WTC11 (cell line): Measurements from ENCODE around the gene OR6C76. TPM values are rescaled to one million over a fixed set of nuclear protein-coding genes. Genes with fewer than 3 reads are reported as not detected.

Experiments used
- ATAC-seq: fragments of 200-7000 bp; cut with Tn5 transposase; 2 replicates; pipeline ENCODE4 v1.10.0; 2021; ENCODE audit warnings: mild to moderate bottlenecking, moderate library complexity
- CTCF ChIA-PET: fragments of 300-600 bp; sonication (Branson Sonifier 250); formaldehyde crosslinking; loops from one replicate; lab custom pipeline; 2021; ENCODE audit warnings: antibody characterized with exemption; lab: Charles Lee
- POLR2A ChIA-PET: fragments of 350-600 bp; sonication (Branson Sonifier 250); formaldehyde crosslinking; loops from one replicate; lab custom pipeline; 2021; ENCODE audit warnings: antibody characterized with exemption; lab: Charles Lee
- DNase-seq: peaks from one replicate; pipeline ENCODE4 v3.0.0; 2021; ENCODE audit warnings: low spot score
- H3K27ac Mint-ChIP-seq: 2 replicates; pipeline ENCODE4 v1.8.0; 2021; ENCODE audit warnings: mixed read lengths
- H3K27me3 Mint-ChIP-seq: 2 replicates; pipeline ENCODE4 v1.8.0; 2021; ENCODE audit warnings: low read depth, mild to moderate bottlenecking, moderate library complexity, mixed read lengths
- H3K36me3 Mint-ChIP-seq: 2 replicates; pipeline ENCODE4 v1.8.0; 2021; ENCODE audit warnings: mixed read lengths
- H3K4me1 Mint-ChIP-seq: 2 replicates; pipeline ENCODE4 v1.8.0; 2022; ENCODE audit warnings: mixed read lengths
- H3K4me3 Mint-ChIP-seq: 2 replicates; pipeline ENCODE4 v1.8.0; 2021; ENCODE audit warnings: mild to moderate bottlenecking, moderate library complexity, mixed read lengths
- H3K9me3 Mint-ChIP-seq: 2 replicates; pipeline ENCODE4 v1.8.0; 2021; ENCODE audit warnings: mixed read lengths
- ARID4B ChIP-seq: sonication (generic); formaldehyde crosslinking; IDR thresholded peaks from 2 replicates; pipeline ENCODE4 v1.8.0; 2023; ENCODE audit warnings: missing genetic modification reagents, mild to moderate bottlenecking, borderline replicate concordance
- CTCF ChIP-seq: fragments of 200-600 bp; IDR thresholded peaks from 2 replicates; pipeline ENCODE4 v1.8.0; 2022; ENCODE audit warnings: antibody characterized with exemption
- E2F5 ChIP-seq: sonication (generic); formaldehyde crosslinking; IDR thresholded peaks from 2 replicates; pipeline ENCODE4 v1.8.1; 2022; ENCODE audit warnings: mild to moderate bottlenecking, moderate library complexity, missing genetic modification reagents
- ELF4 ChIP-seq: sonication (generic); formaldehyde crosslinking; IDR thresholded peaks from 2 replicates; pipeline ENCODE4 v1.8.1; 2022; ENCODE audit warnings: low read depth, mild to moderate bottlenecking, moderate library complexity, missing genetic modification reagents
- ETV6 ChIP-seq: sonication (generic); formaldehyde crosslinking; IDR thresholded peaks from 2 replicates; pipeline ENCODE4 v1.8.1; 2022; ENCODE audit warnings: mild to moderate bottlenecking, missing genetic modification reagents
- IRF1 ChIP-seq: sonication (generic); formaldehyde crosslinking; IDR thresholded peaks from 2 replicates; pipeline ENCODE4 v1.8.0; 2023; ENCODE audit warnings: missing genetic modification reagents
- IRF2 ChIP-seq: sonication (generic); formaldehyde crosslinking; IDR thresholded peaks from 2 replicates; pipeline ENCODE4 v1.8.0; 2022; ENCODE audit warnings: low read depth, missing genetic modification reagents, borderline replicate concordance
- MXD4 ChIP-seq: fragments of 250-450 bp; sonication (Bioruptor Pico); IDR thresholded peaks from 2 replicates; pipeline ENCODE4 v1.8.0; 2021; ENCODE audit warnings: mild to moderate bottlenecking, moderate library complexity, borderline replicate concordance
- SOX15 ChIP-seq: fragments of 250-450 bp; sonication (Bioruptor Pico); IDR thresholded peaks from 2 replicates; pipeline ENCODE4 v1.9.0; 2021; ENCODE audit warnings: mild to moderate bottlenecking
- TCF7 ChIP-seq: sonication (generic); formaldehyde crosslinking; IDR thresholded peaks from 2 replicates; pipeline ENCODE4 v1.8.0; 2022; ENCODE audit warnings: mild to moderate bottlenecking, low read depth, missing genetic modification reagents, moderate library complexity
- ZNF232 ChIP-seq: sonication (generic); formaldehyde crosslinking; IDR thresholded peaks from 2 replicates; pipeline ENCODE4 v1.8.0; 2022; ENCODE audit warnings: mild to moderate bottlenecking, missing genetic modification reagents
- ZNF263 ChIP-seq: sonication (generic); formaldehyde crosslinking; IDR thresholded peaks from 2 replicates; pipeline ENCODE4 v1.8.1; 2022; ENCODE audit warnings: low read depth, mild to moderate bottlenecking, moderate library complexity, missing genetic modification reagents
- ZNF317 ChIP-seq: sonication (generic); formaldehyde crosslinking; IDR thresholded peaks from 2 replicates; pipeline ENCODE4 v1.8.1; 2023; ENCODE audit warnings: low read depth, mild to moderate bottlenecking, moderate library complexity, missing genetic modification reagents, borderline replicate concordance
- ZNF396 ChIP-seq: fragments of 250-450 bp; sonication (Bioruptor Pico); IDR thresholded peaks from 2 replicates; pipeline ENCODE4 v1.8.0; 2021; ENCODE audit warnings: mild to moderate bottlenecking, moderate library complexity, borderline replicate concordance
- total RNA-seq: library from RNA; stranded (reverse); gene quantifications from 3 replicates; pipeline ENCODE4 v1.2.3, GENCODE V29; 2021
- TF ChIP-seq, protein P1 (sequence below): sonication (generic); formaldehyde crosslinking; IDR thresholded peaks from 2 replicates; pipeline ENCODE4 v1.8.1; 2022; ENCODE audit warnings: low read depth, mild to moderate bottlenecking, moderate library complexity, missing genetic modification reagents, borderline replicate concordance
- TF ChIP-seq, protein P2 (sequence below): fragments of 250-450 bp; sonication (Bioruptor Pico); IDR thresholded peaks from 2 replicates; pipeline ENCODE4 v1.9.0; 2021; ENCODE audit warnings: moderate library complexity, mild to moderate bottlenecking, inconsistent platforms, borderline replicate concordance
- TF ChIP-seq, protein P3 (sequence below): sonication (generic); formaldehyde crosslinking; IDR thresholded peaks from 2 replicates; pipeline ENCODE4 v1.8.1; 2023; ENCODE audit warnings: mild to moderate bottlenecking, missing genetic modification reagents, moderate library complexity
- TF ChIP-seq, protein P4 (sequence below): sonication (generic); formaldehyde crosslinking; IDR thresholded peaks from 2 replicates; pipeline ENCODE4 v1.8.0; 2022; ENCODE audit warnings: mild to moderate bottlenecking, missing genetic modification reagents
- TF ChIP-seq, protein P5 (sequence below): sonication (generic); formaldehyde crosslinking; conservative IDR thresholded peaks from 2 replicates; pipeline ENCODE4 v1.8.1; 2022; ENCODE audit warnings: mild to moderate bottlenecking, missing genetic modification reagents

OR6C76 gene
- total RNA-seq, 1 experiment from 2014 or later = not detected

GRCh38 chr12:55443776-55444175 lies 17.7 kb downstream of the OR6C76 start, which contains the start of gene OR6C2 (continued):
- TF ChIP-seq IRF2 (CRISPR knock-in tag) = no peak
- no peak for TF ChIP-seq ZNF317 (CRISPR knock-in tag)
- TF ChIP-seq, protein P1, sequence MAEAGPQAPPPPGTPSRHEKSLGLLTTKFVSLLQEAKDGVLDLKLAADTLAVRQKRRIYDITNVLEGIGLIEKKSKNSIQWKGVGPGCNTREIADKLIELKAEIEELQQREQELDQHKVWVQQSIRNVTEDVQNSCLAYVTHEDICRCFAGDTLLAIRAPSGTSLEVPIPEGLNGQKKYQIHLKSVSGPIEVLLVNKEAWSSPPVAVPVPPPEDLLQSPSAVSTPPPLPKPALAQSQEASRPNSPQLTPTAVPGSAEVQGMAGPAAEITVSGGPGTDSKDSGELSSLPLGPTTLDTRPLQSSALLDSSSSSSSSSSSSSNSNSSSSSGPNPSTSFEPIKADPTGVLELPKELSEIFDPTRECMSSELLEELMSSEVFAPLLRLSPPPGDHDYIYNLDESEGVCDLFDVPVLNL (CRISPR knock-in tag) = no peak
- no peak for TF ChIP-seq ZNF396 (CRISPR knock-in tag)
- TF ChIP-seq, protein P2, sequence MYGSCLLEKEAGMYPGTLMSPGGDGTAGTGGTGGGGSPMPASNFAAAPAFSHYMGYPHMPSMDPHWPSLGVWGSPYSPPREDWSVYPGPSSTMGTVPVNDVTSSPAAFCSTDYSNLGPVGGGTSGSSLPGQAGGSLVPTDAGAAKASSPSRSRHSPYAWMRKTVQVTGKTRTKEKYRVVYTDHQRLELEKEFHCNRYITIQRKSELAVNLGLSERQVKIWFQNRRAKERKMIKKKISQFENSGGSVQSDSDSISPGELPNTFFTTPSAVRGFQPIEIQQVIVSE (CRISPR knock-in tag) = no peak
- no peak for TF ChIP-seq E2F5
- no peak for TF ChIP-seq ETV6 (CRISPR knock-in tag)
- no peak for TF ChIP-seq TCF7 (CRISPR knock-in tag)
- TF ChIP-seq, protein P3, sequence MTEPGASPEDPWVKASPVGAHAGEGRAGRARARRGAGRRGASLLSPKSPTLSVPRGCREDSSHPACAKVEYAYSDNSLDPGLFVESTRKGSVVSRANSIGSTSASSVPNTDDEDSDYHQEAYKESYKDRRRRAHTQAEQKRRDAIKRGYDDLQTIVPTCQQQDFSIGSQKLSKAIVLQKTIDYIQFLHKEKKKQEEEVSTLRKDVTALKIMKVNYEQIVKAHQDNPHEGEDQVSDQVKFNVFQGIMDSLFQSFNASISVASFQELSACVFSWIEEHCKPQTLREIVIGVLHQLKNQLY (CRISPR knock-in tag) = no peak
- TF ChIP-seq IRF1 = no peak
- no peak for TF ChIP-seq ZNF263 (CRISPR knock-in tag)
- no peak for TF ChIP-seq ELF4 (CRISPR knock-in tag)
- no peak for TF ChIP-seq ZNF232
- TF ChIP-seq MXD4 (CRISPR knock-in tag) = no peak

- POLR2A ChIA-PET = no interaction called here
- TF ChIP-seq, protein P4, sequence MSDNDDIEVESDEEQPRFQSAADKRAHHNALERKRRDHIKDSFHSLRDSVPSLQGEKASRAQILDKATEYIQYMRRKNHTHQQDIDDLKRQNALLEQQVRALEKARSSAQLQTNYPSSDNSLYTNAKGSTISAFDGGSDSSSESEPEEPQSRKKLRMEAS (CRISPR knock-in tag) = no peak
- no peak for TF ChIP-seq ARID4B (CRISPR knock-in tag)
- no peak for TF ChIP-seq CTCF
- TF ChIP-seq, protein P5, sequence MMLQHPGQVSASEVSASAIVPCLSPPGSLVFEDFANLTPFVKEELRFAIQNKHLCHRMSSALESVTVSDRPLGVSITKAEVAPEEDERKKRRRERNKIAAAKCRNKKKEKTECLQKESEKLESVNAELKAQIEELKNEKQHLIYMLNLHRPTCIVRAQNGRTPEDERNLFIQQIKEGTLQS (CRISPR knock-in tag) = no peak
- no peak for TF ChIP-seq SOX15 (CRISPR knock-in tag)
- CTCF ChIA-PET = interaction anchor here (1.8 kb wide), 1 partner anchor 174 kb away, joined by 10 read pairs; no protein-coding TSS in a partner anchor
- ATAC-seq (no peak), DNase-seq (no peak)
- H3K27me3 Mint-ChIP-seq = no peaks in the 10 kb centered on the region; the same call in 1 of the 2 replicates
- H3K4me1 Mint-ChIP-seq = no peaks in the 10 kb centered on the region
- peaks cover 19% of the 10 kb centered on the region for H3K36me3 Mint-ChIP-seq
- peaks cover 27% of the 10 kb centered on the region for H3K9me3 Mint-ChIP-seq
- no peak overlapping the region for H3K4me3 Mint-ChIP-seq
- H3K27ac Mint-ChIP-seq = no peak overlapping the region
Observed at GRCh38 chr12:55445357-55445756, 19.3 kb downstream of the OR6C76 start.
